Activated gamma-delta T cell treated with Interleukin-2 at 50 U/mL for 16 hours (primary cell): ENCODE results near the gene C12orf76.
A peak's percentile ranks its signal among the peaks of the same experiment; 100 is the strongest.
"Not testable (repeated sequence)": the region's sequence is repeated elsewhere in the genome, so short reads cannot be mapped to it uniquely, and the experiment has no call there.

ENCODE experiments used
- DNase-seq: peaks from one replicate; pipeline ENCODE4 v3.0.0-alpha.2; 2020

C12orf76 gene

GRCh38 chr12:110048242-110049027, at the start of gene C12orf76:
Gene C12orf76 (minus strand): TSS chr12:110048522. CDS start chr12:110048495, 27 bp downstream.
- DNase-seq, result peak; percentile 86

DNA sequence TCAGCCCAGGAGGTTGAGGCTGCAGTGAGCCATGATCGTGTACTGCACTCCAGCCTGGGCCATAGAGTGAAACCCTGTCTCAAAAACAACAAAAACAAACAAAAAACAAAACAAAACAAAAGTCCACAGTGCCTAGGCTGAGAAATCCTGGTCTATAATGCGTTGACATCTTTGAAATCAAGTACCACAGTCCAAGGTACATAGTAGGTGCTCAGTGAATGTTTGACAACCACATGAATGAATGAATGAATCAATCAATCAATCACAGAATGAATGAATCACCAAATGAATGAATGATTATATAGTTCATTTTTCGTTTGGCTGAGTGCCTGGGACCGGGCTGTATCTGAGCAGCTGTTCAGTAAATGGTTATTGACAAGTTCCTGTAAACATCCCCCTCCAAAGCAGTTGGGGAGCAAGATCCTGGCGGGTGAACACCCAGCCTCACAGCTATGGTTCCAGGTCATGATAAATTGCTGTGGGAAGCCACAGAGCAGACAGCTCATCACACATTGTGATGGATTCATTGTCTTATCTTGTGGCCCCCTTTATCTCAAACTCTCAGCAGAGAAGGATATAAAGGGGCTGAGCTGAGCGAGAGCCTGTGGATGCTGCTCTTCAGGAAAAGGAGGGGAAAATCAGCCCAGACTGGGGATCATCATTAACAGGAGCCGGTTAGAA, 45.4 kb upstream of the C12orf76 start:
- DNase-seq, result no peak

DNA sequence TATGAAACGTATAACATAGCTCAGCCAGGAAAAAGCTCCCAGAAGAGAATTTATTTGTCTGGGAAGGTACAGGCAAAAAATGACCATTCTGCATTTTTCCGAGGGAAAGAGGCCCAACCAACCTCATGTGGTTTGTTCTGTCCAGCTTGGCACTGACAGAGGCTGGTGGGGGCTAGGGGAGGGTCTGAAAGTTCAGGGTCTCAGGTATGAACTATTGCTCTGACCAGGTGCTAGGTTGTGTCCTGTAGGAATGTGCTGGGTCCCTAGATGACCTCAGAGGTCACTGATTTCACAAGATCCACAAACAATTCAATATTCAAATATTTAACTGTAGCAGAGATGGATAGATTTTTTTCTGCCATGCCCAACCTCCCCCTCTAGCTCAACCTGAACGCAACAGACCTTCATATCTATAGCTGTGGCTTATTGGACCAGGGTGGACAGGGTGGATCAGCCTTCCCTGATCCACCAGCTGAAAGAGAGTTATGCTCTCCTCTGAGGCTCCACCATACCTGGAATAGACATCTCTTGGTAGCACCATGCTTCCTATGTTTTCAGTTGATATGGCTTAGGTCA, 42.9 kb upstream of the C12orf76 start:
- DNase-seq, result no peak

- no peak for DNase-seq
Observed at GRCh38 chr12:110090266-110091135, 42.2 kb upstream of the C12orf76 start.

- no peak for DNase-seq
Observed at GRCh38 chr12:110088936-110089335, 40.6 kb upstream of the C12orf76 start.

- not testable (repeated sequence) for DNase-seq
Observed at GRCh38 chr12:110088216-110088615, 39.9 kb upstream of the C12orf76 start.

DNA sequence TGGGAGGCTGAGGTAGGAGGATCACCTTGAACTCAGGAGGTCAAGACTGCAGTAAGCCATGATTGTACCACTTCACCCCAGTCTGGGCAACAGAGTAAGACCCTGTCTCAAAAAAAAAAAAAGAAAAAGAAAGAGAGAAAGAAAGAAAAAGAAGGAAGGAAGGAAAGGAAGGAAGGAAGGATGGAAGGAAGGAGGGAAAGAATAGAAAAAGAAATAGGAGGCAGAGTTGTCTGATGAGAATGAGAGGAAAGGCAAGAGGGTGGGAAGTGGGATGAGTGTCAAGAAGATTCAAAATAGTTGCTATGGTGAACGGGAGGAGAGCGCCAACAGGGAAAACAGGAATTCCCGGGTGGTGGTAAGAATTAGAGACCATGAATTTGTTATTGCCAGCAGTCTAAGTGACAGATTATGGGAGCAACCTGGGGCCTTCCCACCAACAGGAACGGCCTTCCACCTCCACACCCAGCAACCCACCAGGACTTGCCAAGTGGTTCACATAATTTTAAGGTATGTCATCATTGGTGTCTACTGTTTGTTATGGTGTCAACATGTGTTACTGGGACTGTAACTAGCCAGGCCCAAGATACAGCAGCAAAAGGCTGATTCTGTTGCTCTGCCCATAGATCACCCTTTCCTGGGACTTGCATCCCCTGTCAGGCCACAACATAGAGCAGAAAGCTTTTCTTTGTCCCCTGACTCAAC, 36.1 kb upstream of the C12orf76 start:
- no peak for DNase-seq

- no peak for DNase-seq
Observed at GRCh38 chr12:110080410-110080809, 32.1 kb upstream of the C12orf76 start.

GRCh38 chr12:110079477-110080400, 31.4 kb upstream of the C12orf76 start:
- DNase-seq, result peak; percentile 62

GRCh38 chr12:110077800-110078199, 29.5 kb upstream of the C12orf76 start:
- DNase-seq, result no peak

- DNase-seq, result no peak
Observed at GRCh38 chr12:110075880-110076279, 27.6 kb upstream of the C12orf76 start.

DNA sequence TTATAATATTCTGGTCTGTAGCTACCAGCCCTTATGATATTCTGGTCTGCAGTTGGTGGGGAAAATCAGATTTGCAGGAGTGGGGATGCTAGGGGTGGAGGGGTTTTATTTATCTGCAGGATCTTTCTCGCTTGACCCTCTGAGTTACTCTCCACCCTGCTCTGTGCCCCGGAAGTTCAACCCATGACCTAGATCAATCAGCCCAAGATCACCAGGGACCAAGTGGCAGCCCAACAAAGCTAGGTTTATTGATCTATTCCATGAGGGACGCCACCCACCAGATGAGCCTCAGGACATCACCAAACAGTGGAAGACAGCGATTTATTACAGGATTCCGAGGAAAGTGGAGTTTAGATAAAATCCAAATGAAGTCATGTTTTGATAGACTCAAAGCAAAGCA, 25.8 kb upstream of the C12orf76 start:
- no peak for DNase-seq

- DNase-seq, result peak; percentile 4
Observed at GRCh38 chr12:110073049-110073831, 24.9 kb upstream of the C12orf76 start.

DNA sequence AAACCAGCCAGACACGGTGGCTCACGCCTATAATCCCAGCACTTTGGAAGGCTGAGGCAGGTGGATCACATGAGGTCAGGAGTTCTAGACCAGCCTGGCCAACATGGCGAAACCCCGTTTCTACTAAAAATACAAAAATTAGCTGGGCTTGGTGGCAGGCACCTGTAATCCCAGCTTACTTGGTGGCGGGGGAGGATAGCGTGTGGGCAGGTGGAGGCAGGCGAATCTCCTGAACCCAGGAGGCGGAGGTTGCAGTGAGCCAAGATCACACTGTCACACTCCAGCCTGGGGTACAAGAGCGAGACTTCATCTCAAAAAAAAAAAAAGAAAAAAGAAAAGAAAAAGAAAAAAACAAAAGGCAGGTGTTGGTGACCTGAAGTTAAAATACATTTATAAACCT, 24.3 kb upstream of the C12orf76 start:
- DNase-seq, result not testable (repeated sequence)

DNA sequence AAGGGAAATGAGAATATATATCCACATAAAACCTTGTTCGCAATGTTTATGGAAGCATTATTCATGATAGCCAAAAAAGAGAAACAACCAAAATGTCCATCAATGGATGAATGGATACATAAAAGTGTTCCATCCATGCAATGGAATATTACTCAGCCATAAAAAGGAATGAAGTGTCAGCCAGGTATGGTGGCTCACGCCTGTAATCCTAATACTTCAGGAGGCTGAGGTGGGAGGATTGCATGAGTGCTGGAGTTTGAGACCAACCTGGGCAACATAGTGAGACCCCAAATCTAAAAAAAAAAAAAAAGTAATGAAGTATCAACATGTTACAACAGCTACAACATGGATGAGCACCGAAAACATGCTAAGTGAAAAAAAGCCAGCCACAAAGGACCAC, 23.6 kb upstream of the C12orf76 start:
- DNase-seq, result no peak

DNA sequence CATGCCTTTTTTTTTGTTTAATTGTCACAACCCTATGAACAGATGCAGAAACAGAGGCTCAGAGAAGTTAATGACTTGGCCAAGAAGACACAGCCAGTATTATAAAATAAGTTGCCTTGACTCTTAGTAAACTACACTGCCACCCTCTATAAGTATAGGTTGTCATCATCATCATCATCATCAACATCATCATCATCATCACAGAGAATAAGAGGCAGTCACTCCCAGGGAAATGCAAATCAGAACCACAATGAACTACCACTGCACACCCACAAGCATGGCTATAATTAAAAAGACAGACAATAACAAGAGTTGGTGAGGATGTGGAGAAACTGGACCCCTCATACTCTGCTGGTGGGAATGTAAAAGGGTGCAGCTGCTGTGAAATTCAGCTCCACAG, 23.2 kb upstream of the C12orf76 start:
- DNase-seq, result no peak

DNA sequence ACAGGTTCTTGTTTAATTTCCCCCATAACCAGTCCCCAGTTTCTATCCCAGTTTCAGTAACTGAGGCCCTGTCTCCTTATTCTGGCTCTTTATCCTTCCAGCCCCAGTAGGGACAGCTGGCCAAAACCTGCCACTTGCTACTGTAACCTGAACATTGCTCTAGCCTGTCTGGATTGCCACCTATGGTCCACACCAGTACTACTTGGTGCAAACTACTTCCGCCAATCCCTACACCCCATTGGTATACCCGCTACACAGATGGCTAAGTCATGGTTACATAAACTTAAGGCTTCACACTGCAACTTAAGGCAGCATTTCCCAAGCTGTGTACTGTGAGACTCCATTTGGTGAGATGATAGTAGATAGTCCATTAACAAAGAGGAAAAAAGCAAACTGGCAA, 20.3 kb upstream of the C12orf76 start:
- no peak for DNase-seq

- DNase-seq, result not testable (repeated sequence)
Observed at GRCh38 chr12:110068115-110068514, 19.8 kb upstream of the C12orf76 start.

- DNase-seq, result no peak
Observed at GRCh38 chr12:110067531-110067930, 19.2 kb upstream of the C12orf76 start.

GRCh38 chr12:110065540-110065939, 17.2 kb upstream of the C12orf76 start:
- DNase-seq, result no peak
